Endometrial microvascular endothelial cells (primary cell): ENCODE measurements around the gene HCN2. TPM values are rescaled to one million over a fixed set of nuclear protein-coding genes. Genes with fewer than 3 reads are reported as not detected.
"Not testable (repeated sequence)": the region's sequence is repeated elsewhere in the genome, so short reads cannot be mapped to it uniquely, and the experiment has no call there.

Experiments
- in situ Hi-C: cut with HindIII; loops from 2 replicates; pipeline ENCODE4 v1.10.0; 2017; ENCODE audit warnings: low sequenced_read_pairs, low pct_unique_long_range_greater_than_20kb; ENCODE audit errors: inconsistent ontology term
- total RNA-seq: library from RNA; depleted of rRNA; stranded (reverse); fragments of >200 nt; gene quantifications from one replicate; pipeline ENCODE4 v1.2.3, GENCODE V29; 2015; ENCODE audit errors: inconsistent ontology term

Gene HCN2
- total RNA-seq, 1 donor from 2014 or later: 0.37 TPM

DNA sequence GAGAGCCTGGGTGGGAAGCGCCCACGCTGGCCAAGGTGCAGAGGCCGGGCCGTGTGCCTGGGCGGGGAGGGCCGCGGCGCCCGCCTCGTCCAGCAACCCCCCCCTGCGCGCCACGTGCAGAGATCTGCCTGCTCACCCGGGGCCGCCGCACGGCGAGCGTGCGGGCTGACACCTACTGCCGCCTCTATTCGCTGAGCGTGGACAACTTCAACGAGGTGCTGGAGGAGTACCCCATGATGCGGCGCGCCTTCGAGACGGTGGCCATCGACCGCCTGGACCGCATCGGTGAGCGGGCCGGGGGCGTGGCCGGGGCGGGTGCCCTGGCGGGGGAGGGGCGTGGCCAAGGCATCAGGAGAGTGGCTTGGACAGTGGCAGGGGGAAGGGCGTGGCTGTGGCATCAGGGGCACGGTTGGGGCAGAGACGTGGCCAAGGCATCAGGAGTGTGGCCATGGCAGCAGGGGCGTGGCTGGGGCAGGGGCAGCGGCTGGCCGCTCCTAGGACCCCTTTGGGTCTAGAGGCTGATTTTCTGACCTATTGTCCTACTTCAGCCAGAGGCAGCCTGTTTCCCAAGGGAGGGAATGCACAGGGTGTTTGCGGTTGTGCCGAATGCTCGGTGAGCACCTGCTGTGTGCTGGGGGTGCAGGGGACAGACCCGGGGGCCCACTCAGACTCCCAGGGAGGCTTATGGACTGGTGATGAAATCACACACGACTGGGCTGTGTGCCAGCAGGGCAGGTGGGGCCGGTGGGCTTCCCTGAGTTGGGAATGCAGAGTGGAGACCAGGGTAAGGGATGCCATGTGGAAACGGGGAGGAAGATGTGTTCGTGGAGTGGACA lies 24.3 kb downstream of the HCN2 start:
- in situ Hi-C loops: no loop called here

- in situ Hi-C loops: no loop called here
Measured at GRCh38 chr19:615619-616018, 25.9 kb downstream of the HCN2 start.

GRCh38 chr19:616062-616700 lies 26.5 kb downstream of the HCN2 start:
- in situ Hi-C loops: no loop called here

DNA sequence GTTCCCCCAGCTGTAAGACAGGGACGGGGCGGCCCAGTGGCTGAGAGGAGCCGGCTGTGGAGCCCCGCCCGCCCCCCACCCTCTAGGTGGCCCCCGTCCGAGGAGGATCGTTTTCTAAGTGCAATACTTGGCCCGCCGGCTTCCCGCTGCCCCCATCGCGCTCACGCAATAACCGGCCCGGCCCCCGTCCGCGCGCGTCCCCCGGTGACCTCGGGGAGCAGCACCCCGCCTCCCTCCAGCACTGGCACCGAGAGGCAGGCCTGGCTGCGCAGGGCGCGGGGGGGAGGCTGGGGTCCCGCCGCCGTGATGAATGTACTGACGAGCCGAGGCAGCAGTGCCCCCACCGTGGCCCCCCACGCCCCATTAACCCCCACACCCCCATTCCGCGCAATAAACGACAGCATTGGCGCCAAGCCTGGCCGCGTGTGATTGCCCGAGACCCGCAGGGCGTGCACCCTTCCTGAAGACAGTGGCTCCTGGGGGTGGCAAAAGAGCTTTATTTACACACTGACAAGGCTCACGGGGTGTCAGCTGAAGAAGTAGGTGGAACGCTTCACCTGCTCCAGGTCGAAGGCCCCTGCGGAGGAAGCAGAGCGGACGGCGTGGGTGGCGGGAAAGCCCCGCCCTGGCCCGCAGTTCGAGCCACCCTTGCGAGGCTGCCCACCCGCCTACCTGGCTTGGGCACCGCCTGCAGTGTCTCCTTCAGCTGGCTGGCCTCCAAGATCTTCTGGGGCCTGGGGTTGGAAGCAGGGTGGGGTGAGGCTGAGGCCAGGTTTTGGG lies 27.3 kb downstream of the HCN2 start:
- in situ Hi-C loops: no loop called here

DNA sequence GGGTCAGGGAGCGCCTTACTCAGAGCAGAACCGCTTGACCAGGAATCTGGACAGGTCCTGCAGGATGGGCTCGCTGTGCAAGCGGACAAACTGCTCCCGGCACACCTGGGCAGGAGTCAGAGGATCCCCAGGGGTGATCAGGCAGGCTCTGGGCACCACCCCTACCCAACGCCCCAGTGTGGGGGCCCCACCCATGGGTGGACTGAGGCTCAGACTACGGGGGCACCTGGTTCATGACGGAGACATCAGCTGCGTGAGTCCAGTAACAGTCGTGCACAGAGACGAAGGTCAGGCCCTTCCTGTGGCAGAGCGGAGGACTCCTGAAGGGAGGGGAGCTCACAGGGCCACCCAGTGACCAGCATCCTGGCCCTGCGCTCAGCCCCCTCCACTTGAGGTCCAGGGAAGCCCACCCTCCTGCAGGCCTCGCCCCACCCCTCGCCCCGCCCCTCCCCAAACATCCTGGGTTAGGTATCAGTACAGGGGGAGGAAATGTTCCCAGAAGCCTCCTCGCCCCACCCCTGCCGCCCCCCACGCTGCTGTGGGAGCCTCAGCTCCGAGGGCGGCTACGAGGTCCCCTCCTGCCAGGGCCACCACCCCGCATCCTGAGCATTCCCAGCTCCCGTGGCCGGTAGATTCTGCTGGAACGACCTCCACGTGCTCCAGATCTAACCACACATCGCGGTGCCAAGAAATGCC lies 28.0 kb downstream of the HCN2 start:
- in situ Hi-C loops: no loop called here

DNA sequence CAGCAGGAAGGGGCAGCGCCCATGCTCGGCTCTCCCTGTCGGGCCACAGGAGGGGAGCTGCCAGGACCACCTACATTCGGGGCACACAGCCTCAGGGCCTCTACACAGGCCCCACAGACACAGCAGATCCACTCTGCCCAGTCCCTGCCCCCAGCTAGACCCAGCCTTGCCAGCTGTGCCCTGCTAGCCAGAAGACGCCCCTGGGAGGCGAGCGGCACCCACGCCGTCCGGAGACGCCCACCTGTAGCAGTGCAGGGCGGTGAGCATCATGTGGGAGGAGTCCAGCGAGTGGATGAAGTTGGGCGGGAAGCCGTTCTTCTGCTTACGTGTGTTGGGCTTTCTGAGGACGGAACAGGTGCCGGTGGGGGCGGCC lies 28.6 kb downstream of the HCN2 start:
- in situ Hi-C loops: no loop called here

DNA sequence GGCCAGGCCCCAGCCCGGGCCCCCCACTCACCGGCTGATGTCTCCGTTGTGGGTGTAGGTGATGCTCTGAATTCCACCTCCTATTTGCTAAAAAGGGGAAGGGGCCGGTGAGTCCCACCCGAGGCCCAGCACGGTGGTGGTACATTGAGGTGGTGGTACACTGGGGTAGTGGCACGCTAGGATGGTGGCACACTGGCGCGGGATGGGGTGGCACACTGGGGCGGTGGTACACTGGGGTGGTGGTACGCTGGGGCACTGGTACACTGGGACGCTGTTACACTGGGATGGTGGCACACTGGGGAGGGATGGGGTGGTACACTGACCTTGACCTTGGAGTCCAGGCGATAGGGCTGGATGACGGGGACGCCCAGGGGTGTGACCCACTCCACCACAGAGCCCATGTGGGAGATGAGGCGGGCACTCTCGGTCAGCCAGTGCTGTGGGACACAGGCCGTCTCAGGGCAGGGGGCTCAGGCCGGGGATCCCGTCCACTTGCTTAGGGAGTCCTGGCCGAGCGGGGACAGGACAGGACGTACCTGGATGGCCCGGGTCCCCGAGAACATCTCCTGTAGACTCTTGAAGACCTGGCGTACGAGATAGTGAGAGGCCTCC lies 29.1 kb downstream of the HCN2 start:
- in situ Hi-C loops: no loop called here

- in situ Hi-C loops: no loop called here
Measured at GRCh38 chr19:619286-620002, 29.8 kb downstream of the HCN2 start.

DNA sequence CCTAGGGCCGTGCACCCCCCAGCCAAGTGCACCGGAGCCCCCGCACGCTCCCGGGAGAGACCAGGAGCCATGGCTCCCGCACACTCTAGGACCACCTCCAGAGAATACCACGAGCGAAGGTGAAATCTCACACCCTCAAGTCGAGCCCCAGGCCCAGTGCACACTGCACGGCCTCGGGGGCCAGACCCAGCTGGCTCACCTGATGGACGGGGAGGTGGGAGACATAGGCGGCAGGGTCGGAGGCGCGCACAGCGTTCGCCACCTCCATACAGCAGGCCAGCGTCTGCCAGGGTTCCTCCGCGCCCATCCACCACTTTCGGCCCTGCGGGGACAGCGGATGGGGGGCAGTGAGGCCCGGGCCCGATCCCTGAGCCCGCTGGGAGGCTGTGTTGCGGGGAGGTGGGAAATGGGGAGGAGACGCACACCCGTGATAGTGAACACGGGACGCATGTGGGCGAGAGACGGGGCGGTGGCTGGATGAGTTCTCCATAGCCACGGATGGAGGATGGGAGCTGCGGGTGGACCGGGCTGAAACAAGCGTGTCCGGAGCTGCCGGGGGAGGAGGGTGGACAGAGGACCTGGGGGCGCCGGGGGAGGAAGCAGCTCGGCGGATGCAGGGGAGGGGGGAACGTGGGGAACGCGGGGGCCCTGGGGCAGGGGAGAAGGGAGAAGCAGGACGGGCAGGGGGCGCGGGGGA lies 30.6 kb downstream of the HCN2 start:
- in situ Hi-C loops: no loop called here

DNA sequence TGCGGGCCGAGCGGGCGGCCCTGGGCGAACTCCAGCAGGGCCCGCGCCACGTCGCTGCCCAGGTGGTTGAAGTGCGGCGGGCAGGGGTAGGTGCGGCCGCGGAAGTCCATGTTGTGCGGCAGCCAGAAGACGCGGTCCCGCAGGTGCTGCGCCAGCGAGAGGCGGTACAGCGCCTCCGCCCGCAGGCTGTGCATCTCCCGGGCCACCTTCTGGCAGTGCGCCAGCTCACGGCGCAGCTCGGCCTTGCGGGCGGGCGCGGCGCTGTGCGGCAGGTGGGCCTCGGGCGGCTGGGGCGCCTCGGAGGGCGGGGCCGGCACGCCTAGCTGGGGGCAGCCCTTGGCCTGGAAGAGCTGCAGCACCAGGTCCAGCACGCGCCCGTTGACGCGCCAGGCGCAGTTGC lies 31.5 kb downstream of the HCN2 start:
- in situ Hi-C loops: not testable (repeated sequence)

GRCh38 chr19:621819-622218 lies 32.1 kb downstream of the HCN2 start:
- in situ Hi-C loops: no loop called here

- in situ Hi-C loops: no loop called here
Measured at GRCh38 chr19:622666-623065, 33.0 kb downstream of the HCN2 start.

DNA sequence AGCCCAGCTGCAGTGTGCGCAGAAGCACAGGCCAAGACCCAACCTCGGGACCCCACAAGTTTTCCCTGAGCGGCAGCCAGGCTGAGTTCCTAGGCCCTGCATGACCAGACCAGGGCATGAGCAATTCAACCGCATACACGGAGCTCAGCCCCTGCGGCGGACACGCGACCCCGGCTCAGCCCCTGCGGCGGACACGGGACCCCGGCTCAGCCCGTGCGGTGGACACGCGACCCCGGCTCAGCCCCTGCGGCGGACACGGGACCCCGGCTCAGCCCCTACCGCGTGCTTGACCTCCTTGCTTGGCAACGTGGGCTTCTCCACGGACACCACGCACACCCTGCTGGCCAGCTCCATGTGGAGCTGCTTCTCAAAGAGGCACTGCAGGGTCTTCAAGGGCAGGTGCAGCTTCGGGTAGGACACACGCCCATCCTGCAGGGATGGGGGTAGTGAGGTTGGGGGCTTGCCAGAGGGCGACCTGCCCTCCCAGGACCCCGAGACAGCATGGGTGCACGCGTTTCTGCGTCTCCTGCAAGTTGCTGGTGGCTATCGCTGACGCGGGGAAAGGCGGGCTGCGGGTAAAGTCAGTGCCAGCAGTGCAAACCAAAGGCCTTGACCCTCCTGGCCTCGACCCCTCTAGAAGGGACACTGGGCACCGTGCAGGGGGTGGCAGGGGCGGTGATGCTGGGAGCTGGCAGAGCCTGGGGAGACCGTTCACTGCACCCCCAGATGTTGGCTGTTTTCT lies 33.7 kb downstream of the HCN2 start:
- in situ Hi-C loops: no loop called here

DNA sequence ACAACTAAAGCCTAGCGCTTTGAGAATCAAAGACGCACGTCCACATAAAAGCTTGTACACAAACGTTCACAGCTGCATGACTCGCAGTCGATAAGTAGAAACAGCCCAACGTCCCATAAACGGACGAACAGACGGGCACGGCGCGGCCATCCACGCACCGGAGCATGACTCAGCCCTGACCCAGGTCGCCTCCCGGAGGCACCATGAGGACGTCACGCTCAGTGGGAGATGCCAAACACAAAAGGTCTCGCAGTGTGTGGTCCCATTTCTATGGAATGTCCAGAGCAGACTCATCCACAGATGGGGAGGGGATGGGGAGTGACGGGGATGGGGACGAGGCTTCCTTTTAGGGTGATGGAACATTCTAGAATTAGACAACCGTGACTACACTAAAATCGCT lies 34.3 kb downstream of the HCN2 start:
- in situ Hi-C loops: no loop called here

- in situ Hi-C loops: no loop called here
Measured at GRCh38 chr19:624433-625109, 34.9 kb downstream of the HCN2 start.

GRCh38 chr19:625257-625656 lies 35.6 kb downstream of the HCN2 start:
- in situ Hi-C loops: no loop called here

- in situ Hi-C loops: not testable (repeated sequence)
Measured at GRCh38 chr19:626566-626965, 36.9 kb downstream of the HCN2 start.
